ENCODE measurements around the gene C16orf96.

GRCh38 chr16:4612474-4612931, 56.4 kb downstream of the C16orf96 start:
- TF ChIP-seq CTCF (IDR thresholded peaks at IDR 0.05; ENCODE audit: borderline replicate concordance, extremely low read depth, low read length, poor library complexity, severe bottlenecking) (peak; percentile 10), EZH2 (IDR thresholded peaks at IDR 0.05; ENCODE audit: borderline replicate concordance, low read depth, low read length, severe bottlenecking) (no peak)
